HG03520 (cell line): ENCODE results near the gene HLA-A.
A peak's percentile ranks its signal among the peaks of the same experiment; 100 is the strongest.
"Not testable (repeated sequence)": the region's sequence is repeated elsewhere in the genome, so short reads cannot be mapped to it uniquely, and the experiment has no call there.

Experiments used
- ATAC-seq: cut with Tn5 transposase; IDR thresholded peaks from one replicate; pipeline ENCODE4 v1.9.1; 2021; ENCODE audit warnings: mild to moderate bottlenecking, moderate library complexity; ENCODE audit not compliant: unreplicated experiment

The HLA-A gene

DNA sequence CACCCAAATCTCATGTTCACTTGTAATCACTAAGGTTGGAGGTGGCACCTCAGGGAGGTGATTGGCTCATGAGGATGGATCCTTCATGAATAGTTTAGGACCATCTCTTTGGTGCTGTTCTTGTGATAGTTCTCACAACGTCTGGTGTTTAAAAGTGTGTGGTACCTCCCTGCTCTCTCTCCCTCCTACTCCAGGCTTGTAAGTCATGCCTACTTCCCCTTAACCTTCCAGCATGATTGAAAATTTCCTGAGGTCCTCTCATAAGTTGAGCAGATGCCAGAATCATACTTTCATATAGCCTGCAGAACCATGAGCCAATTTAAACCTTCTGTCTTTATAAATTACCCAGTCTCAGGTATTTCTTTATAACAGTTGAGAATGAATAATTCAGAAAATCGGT, 16.6 kb downstream of the HLA-A start:
- ATAC-seq: no peak

DNA sequence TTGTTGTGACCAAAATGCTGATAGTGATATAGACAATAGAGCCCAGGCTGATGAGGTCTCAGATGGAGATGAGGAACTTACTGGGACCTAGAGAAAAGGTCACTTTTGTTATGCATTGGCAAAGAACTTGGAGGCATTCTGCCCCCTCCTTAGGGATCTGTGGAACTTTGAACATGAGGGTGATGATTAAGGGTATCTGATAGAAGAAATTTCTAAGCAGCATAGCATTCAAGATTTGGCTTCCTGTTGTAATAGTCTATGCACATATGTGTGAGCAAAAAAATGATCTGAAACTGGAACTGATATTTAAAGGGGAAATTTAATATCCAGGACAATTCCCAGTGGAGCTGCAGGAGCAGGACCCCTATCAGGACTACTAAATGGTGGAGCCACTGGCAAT, 17.1 kb downstream of the HLA-A start:
- no peak for ATAC-seq

DNA sequence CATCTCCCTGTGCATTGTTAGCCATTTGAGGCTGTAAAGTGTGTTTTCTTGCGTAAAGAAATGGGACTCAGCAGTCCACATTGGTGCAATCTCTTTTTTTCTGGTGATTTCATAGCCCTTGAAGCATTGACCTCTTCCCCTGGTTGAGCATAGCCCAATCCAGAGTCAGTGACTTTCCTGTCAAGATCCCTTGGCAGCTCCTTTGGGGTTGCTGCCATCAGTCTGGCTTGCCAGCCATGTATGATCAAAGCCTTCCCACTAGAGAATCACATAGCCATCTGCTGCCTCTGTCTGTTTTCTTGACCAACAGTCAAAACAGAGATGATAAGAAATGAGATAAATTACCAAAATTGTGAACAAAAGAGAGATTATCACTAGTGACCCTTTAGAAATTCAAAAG, 19.6 kb downstream of the HLA-A start:
- ATAC-seq: no peak

DNA sequence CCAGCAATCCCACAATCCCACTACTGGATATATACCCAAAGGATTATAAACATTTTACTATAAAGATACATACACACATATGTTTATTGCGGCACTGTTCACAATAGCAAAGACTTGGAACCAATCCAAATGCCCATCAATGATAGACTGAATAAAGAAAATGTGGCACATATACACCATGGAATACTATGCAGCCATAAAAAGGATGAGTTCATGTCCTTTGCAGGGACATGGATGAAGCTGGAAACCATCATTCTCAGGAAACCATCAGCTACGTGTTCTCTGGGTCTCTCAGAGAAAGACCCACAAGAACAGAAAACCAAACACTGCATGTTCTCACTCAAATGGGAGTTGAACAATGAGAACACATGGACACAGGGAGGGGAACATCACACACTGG, 21.4 kb downstream of the HLA-A start:
- ATAC-seq: not testable (repeated sequence)

DNA sequence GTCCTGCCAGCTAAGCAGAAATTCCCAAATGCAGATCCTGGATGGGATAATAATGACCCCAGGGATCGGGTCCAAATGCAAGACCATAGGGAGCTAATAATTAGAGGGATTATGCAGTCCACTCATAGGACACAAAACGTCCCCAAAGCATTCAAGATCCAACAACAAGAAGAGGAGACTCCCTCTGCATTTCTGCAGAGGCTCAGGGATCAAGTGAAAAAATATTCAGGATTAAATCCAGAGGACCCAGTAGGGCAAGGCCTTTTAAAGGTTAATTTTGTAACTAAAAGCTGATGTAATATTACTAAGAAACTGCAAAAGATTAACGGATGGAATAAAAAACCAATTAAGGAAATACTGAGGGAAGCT, 22.2 kb downstream of the HLA-A start:
- no peak for ATAC-seq

DNA sequence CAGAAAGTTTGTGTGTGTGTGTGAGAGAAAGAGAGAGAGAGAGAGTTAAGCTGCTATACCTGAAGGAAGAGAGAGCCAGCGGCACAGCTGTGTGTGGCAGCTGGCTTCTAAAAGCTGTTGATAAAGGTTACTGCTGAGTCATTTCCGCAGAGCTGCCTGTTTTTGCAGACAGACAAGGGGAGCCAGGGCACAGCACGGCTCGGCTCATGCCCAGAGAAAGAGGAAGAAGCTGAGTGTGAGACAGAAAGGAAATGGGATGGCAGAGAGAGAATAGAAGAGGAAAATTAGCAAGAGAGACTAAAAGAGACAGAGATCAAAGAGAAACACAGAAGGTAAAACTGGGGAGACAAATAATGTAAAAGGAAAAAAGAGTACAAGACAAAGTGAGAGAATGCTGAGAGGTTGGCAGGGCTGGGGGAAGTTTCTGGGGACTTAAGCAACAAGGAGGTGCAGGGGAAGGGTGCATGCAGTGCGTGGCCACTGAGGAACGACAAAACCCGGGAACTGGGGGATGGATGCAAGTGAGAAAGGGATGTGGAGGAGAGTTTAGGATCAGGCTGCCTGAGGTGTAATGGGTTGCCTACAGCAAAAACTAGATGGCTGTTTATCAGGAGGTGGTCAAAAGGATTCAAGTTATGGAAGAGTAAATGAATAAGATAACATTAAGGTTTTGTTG, 22.7 kb downstream of the HLA-A start:
- ATAC-seq: peak; percentile 95

DNA sequence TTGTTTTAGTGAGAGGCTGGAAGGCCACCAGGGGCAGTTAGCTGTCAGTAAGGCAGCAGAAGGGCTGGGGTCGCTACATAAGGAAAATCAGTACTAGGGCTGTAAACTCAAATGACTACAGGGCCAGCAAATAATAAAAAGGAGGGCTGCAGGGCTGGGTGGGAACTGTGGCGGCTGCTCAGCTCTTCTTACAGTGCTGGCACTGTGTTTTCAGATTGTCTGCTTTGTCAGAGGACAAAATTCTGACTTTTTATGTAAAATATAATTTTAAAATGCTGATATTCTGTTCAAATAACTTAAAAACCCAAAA, 23.2 kb downstream of the HLA-A start:
- no peak for ATAC-seq

DNA sequence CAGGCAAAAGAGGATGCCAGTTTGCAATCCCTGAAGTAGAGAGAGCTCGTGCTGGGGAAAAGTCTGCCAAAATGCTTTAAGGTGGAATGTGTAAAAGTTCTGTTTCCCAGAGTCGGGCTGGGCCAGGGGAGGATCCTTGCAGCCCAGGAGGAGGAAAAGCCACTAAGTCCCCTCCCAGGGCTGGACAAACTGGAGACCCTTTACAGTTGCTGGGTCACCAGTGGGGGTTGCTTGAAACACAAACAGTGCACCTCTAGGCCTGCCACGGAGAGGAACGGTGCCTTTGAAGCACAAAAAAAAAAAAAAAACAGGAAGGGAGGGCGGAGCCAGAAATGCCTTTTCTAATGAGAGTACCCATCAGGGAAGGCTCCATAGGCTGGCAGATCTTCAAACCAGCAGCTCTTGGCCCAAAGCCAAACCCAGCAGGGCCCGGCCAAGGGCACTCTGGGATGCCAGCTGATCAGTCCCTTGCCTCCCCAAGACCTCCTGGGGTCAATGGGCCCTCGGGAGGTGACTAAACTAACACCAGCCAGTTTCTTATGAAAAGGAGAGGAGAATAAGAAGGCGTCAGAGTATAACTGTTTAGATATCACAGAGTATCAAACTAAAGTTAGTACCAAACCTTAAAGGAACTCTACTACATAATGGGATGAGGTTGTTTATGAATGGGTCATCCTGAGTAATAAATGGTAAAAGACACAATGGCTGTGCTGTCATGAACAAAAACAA, 23.7 kb downstream of the HLA-A start:
- no peak for ATAC-seq

DNA sequence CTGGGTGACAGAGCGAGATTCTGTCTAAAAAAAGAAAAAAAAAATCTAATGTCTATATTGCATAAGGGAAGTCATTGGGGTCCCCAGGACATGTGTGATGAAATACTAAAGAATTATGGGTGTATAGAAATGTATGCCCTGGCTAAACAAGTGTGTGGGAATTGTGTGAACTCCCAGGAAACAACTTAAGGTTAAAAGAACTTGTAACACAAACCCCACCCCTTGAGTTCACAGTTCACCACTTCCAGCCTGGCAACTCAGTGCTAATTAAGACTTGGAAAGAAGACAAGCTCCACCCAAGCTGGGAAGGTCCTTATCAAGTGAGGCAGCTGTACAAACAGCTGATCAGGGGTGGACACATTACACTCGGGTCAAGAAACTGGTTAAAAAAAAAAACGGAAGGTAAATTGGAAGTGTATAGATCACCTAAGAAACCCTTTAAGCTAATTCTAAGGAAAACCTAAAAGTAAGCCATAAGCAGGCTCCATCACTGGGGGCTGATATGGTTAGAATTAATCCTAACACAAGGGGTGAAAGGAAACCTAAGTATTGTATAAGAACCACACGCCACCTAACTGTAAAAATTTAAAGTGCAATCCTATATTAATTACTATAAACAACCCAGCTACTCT, 25.2 kb downstream of the HLA-A start:
- no peak for ATAC-seq

DNA sequence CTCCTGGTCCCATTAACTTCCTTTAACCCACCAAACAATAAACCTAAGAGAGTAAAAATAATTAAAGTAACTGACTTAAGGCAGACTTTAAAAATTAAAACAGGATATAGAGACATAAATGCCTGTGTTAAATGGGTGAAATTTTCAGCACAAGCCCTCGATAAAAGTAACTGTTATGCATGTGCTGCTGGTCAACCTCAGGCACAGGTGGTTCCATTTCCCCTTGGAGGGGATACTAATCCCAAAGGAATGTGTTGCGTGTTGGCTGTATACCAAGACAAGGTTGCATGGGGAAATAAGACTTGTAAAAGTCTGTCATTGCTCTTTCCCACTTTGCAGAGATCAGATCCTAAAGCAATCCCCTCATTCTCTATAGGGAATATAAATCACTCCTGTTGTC, 25.8 kb downstream of the HLA-A start:
- no peak for ATAC-seq

DNA sequence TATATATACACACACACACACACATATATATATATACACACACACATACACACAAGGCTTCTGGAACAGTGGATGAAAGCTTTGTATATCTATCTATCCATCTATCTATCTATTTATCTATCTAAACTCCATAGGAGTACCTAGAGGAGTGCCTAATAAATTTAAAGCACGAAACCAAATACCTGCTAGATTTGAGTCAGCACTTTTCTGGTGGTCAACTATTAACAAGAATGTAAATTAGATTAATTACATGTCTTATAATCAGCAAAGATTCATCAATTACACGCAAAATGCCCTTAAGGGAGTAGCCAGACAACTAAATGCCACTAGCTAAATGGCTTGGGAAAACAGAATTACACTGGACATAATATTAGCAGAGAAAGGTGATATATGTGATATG, 26.6 kb downstream of the HLA-A start:
- ATAC-seq: no peak

DNA sequence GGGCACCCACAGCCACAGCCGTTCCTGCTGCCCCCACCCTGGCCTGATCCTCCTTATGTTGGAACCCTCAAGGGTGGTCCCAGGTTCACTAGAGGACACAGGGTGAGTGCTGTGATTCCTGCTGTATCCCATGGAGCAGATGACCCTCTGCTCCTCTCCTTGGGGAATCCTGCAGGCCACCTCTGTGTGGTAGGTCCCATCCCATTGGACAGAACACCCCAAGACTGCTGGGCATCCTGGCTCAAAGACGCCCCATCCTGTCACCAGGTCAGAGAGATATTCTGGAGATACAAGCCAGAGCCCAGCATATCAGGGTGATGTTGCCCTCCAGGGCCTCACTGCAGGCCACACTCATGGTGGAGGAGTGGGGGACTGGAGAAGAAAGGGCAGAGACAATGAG, 28.4 kb downstream of the HLA-A start:
- no peak for ATAC-seq

DNA sequence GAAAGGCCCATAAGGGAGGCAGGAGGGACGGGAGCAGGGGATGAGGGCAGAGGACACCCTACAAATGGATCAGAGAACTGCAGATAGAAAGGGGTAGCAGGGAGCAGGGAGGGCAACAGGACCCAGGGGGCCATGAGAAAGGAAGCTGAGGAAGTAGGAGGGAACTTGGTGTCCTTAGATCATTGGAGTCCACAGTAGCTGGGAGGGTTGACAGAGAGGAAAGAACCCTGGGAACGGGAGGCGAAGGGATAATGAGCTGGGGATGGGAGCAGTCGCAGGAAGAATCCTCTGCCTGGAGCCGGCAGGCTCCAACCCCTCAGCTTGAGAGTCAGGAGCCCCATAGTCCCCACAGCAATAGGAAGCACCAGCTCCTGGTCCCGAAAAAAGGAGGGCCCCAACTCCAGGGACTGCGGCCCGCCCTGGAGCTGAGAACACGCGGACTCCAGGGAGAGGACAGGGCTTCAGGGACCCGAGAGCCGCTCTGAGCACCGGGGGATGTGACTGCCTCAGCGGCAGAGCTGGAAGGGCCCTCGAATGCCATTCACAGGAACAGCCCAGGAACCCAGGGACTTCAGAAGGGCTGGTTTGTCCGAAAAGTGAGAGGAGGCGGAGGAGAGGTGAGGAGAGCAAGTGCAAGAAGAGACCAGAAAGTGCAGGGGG, 32.7 kb downstream of the HLA-A start:
- no peak for ATAC-seq

DNA sequence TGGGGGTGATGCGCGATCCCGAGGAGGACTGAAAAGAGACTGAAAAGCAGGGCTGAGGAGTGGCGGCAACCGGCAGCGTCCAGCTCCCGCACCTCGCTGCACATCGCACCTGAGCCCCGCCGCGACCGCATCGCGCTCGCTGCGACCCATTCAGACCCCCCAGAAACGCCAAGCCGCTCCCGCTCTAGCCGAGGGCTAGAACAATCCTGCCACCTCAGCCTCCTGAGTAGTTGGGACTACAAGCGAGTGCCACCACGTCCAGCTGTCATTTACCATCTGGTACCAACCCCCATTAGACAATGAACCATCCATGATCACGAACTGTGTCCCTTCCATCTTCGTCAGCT, 33.2 kb downstream of the HLA-A start:
- ATAC-seq: no peak

DNA sequence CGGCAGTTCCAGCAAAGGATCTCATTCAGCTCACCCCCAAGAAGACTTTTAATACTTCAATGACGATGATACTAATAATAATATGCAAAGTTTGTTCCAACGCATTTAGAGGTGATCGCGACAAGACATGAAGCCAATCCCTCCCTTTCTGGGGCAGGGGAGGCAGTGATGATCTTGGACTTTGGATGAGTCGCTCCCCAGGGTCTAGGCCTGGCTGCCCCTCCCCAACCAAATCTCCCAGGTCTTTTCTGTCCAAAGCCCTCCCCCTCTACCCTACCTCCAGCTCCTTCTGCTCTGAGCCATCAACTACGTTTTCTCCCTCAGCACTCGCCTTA, 33.9 kb downstream of the HLA-A start:
- ATAC-seq: no peak

DNA sequence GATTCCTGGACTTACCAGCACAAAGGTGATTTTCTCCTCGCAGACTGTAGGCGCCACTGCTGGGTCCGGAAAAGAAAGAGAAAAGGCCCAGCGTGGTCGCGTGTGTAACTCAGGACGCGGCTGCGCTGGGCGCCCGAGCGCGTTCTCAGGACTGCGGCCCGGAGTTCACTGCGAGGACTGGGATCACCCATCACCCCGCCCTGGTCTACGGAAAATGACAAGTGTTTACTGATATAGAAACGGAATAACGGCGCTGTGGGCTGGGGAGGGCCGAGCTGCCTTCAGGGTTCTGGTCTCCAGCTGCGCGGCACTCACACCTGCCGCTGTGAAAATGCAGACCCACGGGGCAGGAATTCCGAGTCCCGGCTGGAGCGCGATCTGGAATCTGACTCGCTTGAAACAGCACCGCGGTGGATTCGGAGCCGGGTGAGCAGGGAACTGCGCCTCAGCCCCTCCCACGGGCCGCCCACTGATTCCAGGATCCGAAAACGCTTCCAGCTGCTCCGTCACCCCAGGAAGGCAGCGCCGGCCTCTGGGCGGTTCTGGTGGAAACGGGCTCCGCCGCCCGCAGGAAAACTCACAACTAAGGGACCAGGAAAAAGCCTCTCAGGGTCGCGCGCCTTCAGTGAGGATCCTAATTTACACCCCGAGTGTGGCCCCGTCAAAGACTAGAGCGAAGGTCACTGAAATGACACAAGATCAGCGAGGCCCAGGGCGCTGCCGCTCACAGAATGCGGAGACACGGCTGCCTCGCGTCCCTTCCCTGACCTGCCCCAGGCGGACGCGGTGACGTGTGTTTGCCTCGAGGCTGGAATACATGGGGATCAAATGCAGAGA, 34.5 kb downstream of the HLA-A start:
- ATAC-seq: no peak

DNA sequence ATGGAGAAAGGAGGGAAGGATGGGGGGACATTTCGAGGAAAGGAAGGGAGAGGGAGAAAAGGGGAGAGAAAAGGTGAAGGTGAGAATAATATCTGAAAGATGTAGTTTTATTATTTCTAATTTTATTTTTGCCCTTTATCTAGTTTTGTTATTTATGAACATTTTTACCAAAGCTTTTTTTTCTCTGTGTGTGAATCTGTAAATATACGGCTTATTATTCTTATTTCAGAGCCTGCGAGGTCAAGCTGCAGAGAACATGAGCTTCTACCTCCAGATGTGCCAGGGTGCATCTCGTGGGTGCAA, 35.0 kb downstream of the HLA-A start:
- no peak for ATAC-seq

DNA sequence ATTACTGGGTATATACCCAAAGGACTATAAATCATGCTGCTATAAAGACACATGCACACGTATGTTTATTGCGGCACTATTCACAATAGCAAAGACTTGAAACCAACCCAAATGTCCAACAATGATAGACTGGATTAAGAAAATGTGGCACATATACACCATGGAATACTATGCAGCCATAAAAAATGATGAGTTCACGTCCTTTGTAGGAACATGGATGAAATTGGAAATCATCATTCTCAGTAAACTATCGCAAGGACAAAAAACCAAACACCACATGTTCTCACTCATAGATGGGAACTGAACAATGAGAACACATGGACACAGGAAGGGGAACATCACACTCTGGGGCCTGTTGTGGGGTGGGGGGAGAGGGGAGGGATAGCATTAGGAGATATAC, 37.7 kb downstream of the HLA-A start:
- not testable (repeated sequence) for ATAC-seq

DNA sequence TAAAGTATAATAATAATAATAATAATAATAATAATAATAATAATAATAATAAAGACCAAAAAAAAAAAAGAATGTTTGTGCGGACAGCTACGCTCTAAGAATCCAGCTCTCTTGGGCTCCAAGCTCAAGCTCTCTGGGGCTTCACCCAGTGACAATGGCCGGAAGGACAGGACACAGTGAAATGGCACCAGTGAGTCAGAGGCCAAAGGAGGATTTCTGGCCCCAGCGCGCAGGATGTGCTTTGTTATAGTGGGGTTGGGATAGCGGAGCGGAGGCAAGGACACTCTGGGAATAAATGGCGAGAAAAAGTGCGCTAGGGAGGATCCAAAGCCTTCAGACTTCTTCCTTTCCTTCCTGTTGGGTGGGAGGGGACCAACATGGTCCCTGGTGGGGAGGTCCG, 38.2 kb downstream of the HLA-A start:
- no peak for ATAC-seq

DNA sequence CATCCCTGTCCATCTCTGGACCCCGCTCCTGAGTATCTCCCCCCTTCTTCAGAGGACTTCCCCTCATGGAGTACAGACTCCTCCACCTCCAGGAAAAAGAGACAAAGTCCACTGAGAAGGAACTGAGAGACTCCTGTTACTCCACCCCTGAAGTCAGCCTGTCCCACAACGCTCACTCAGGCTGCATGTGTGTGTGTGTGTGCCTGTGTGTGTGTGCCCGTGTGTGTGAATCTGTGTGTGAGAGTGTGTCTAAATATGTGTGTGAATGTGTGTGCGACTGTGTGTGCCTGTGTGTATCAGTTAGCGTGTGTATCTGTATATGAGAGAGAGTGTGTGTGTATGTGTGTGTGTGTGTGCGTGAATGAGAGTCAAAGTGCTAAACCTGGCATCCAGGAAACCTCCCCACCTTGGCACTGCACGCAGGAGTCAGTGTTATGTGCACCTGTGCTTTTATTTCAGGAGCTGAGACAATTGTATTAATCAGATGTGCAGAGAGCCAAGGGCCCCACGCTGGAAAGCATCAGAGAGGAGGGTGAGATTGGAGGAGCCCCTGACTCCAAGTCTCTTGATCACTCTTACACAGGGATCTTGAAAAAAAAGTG, 39.0 kb downstream of the HLA-A start:
- ATAC-seq: no peak

DNA sequence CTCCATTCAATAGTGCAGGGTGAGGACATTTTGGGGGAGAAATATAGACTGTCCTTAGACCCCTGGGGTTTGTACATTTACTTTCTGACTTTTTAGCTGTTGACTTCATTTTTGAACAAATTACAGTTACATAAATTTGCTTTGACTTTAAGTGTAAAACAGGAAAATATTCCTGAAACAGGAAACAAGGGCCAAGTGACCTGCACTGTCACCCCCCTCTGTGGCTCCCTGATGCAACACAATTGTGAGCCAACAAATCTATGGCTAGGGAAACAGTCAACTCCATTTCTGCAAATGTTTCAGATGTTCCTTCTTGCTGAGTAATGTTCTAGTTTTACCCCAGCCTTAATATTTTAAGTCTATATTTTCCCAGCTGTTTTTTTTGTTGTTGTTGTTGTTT, 39.8 kb downstream of the HLA-A start:
- ATAC-seq: no peak
